HepG2 (cell line): ENCODE results near the gene MYH9. TPM values are rescaled to one million over a fixed set of nuclear protein-coding genes. Genes with fewer than 3 reads are reported as not detected.

Source experiments
- BORCS8-MEF2B ChIP-seq: sonication (generic); formaldehyde crosslinking; IDR thresholded peaks from 2 replicates; pipeline ENCODE4 v1.8.0; 2022; ENCODE audit warnings: mild to moderate bottlenecking, missing genetic modification reagents
- DNMT1 ChIP-seq: sonication (generic); formaldehyde crosslinking; IDR thresholded peaks from 2 replicates; pipeline ENCODE4 v1.5.1; 2020; ENCODE audit warnings: mild to moderate bottlenecking, missing genetic modification reagents
- ESRRA ChIP-seq: sonication (generic); formaldehyde crosslinking; IDR thresholded peaks from 2 replicates; pipeline ENCODE4 v1.5.1; 2020; ENCODE audit warnings: mild to moderate bottlenecking, low read depth, missing genetic modification reagents
- GATA4 ChIP-seq: sonication (generic); IDR thresholded peaks from 2 replicates; pipeline ENCODE4 v1.6.1; 2016; ENCODE audit warnings: antibody characterized with exemption, low read depth, borderline replicate concordance
- HMGXB4 ChIP-seq, 2 experiments: sonication (generic) in 1 of 2; formaldehyde crosslinking in 1 of 2; IDR thresholded peaks; 2 replicates each; pipeline versions ENCODE4 v1.4.0 to v1.6.1; 2018 to 2020; ENCODE audit warnings: missing genetic modification reagents in 2 of 2, borderline replicate concordance in 1 of 2, low read depth in 1 of 2, mild to moderate bottlenecking in 1 of 2, missing biosample characterization in 1 of 2
- KDM5B ChIP-seq: sonication (generic); formaldehyde crosslinking; IDR thresholded peaks from 2 replicates; pipeline ENCODE4 v1.4.0; 2020; ENCODE audit warnings: missing genetic modification reagents, mild to moderate bottlenecking, borderline replicate concordance
- LCORL ChIP-seq, 2 experiments: fragments of 450-650 bp in 1 of 2; sonication (generic) in 1 of 2; formaldehyde crosslinking in 1 of 2; IDR thresholded peaks; 2 replicates each; pipeline versions ENCODE4 v1.5.0 to v1.6.1; 2017 to 2020; ENCODE audit warnings: antibody characterized with exemption in 1 of 2, missing genetic modification reagents in 1 of 2
- MIER2 ChIP-seq: IDR thresholded peaks from 2 replicates; pipeline ENCODE4 v1.6.1; 2016; ENCODE audit warnings: missing biosample characterization, missing genetic modification reagents
- MXD1 ChIP-seq: sonication (generic); formaldehyde crosslinking; IDR thresholded peaks from 2 replicates; pipeline ENCODE4 v1.4.0; 2020; ENCODE audit warnings: mild to moderate bottlenecking, missing genetic modification reagents
- MYPOP ChIP-seq: sonication (generic); formaldehyde crosslinking; IDR thresholded peaks from 2 replicates; pipeline ENCODE4 v1.8.1; 2023; ENCODE audit warnings: mild to moderate bottlenecking, moderate library complexity, missing genetic modification reagents
- NFIC ChIP-seq: IDR thresholded peaks from 2 replicates; pipeline ENCODE4 v1.6.1; 2012; ENCODE audit warnings: mild to moderate bottlenecking, low read length, inconsistent platforms
- NRL ChIP-seq: sonication (generic); formaldehyde crosslinking; IDR thresholded peaks from 2 replicates; pipeline ENCODE4 v1.5.0; 2020; ENCODE audit warnings: missing genetic modification reagents, mild to moderate bottlenecking, moderate library complexity, borderline replicate concordance
- PHF5A ChIP-seq: IDR thresholded peaks from one replicate; pipeline ENCODE4 v1.6.1; 2018; ENCODE audit warnings: low read depth, missing genetic modification reagents; ENCODE audit not compliant: unreplicated experiment
- SAFB2 ChIP-seq: sonication (generic); formaldehyde crosslinking; IDR thresholded peaks from 2 replicates; pipeline ENCODE4 v1.5.1; 2020; ENCODE audit warnings: missing genetic modification reagents, low read depth, mild to moderate bottlenecking, borderline replicate concordance
- SIX1 ChIP-seq: sonication (generic); formaldehyde crosslinking; IDR thresholded peaks from 2 replicates; pipeline ENCODE4 v1.4.0; 2020; ENCODE audit warnings: missing genetic modification reagents, borderline replicate concordance
- SPEN ChIP-seq: sonication (generic); formaldehyde crosslinking; IDR thresholded peaks from 2 replicates; pipeline ENCODE4 v1.5.1; 2020; ENCODE audit warnings: low read depth, mild to moderate bottlenecking, missing genetic modification reagents
- TGIF2 ChIP-seq: IDR thresholded peaks from 2 replicates; pipeline ENCODE4 v1.6.1; 2016; ENCODE audit warnings: control low read depth, missing compliant biosample characterization
- ZNF333 ChIP-seq: sonication (generic); formaldehyde crosslinking; IDR thresholded peaks from 2 replicates; pipeline ENCODE4 v1.4.0; 2020; ENCODE audit warnings: mild to moderate bottlenecking, missing genetic modification reagents, borderline replicate concordance
- ZNF660 ChIP-seq: sonication (generic); formaldehyde crosslinking; IDR thresholded peaks from 2 replicates; pipeline ENCODE4 v1.5.1; 2020; ENCODE audit warnings: mild to moderate bottlenecking, low read depth, missing genetic modification reagents, borderline replicate concordance
- polyA plus RNA-seq, 8 experiments: library from polyadenylated mRNA; depleted of rRNA in 3 of 8; stranded (reverse) in 7 of 8; unstranded in 1 of 8; fragments of >200 nt; fragmentation: Illumina TruSeq in 4 of 8; extraction: Trizol in 4 of 8; gene quantifications; 2 replicates each; pipeline versions ENCODE4 v1.2.1 to v1.2.3, GENCODE V29; 2011 to 2016; ENCODE audit warnings: low read depth in 4 of 8, missing spikeins in 1 of 8, mixed read lengths in 1 of 8; ENCODE audit not compliant: insufficient read depth in 1 of 8
- total RNA-seq, 5 experiments: library from RNA; depleted of rRNA; stranded (reverse); fragments of >200 nt; fragmentation: Illumina TruSeq; extraction: Trizol; gene quantifications; 2 replicates each; pipeline ENCODE4 v1.2.3, GENCODE V29; 2016; ENCODE audit warnings: low read depth in 1 of 5
- TF ChIP-seq, protein P1 (sequence below): sonication (generic); formaldehyde crosslinking; IDR thresholded peaks from 2 replicates; pipeline ENCODE4 v1.8.1; 2022; ENCODE audit warnings: mild to moderate bottlenecking, missing genetic modification reagents
- TF ChIP-seq, protein P2 (sequence below): sonication (generic); formaldehyde crosslinking; IDR thresholded peaks from 2 replicates; pipeline ENCODE4 v1.8.0; 2022; ENCODE audit warnings: low read depth, missing genetic modification reagents

Gene MYH9
- total and polyA plus RNA-seq, 2 of the 13 experiments (the other 11 are each of a cell fraction or from before 2014, with no cell fraction given), result 50.7 to 98.5 TPM

DNA sequence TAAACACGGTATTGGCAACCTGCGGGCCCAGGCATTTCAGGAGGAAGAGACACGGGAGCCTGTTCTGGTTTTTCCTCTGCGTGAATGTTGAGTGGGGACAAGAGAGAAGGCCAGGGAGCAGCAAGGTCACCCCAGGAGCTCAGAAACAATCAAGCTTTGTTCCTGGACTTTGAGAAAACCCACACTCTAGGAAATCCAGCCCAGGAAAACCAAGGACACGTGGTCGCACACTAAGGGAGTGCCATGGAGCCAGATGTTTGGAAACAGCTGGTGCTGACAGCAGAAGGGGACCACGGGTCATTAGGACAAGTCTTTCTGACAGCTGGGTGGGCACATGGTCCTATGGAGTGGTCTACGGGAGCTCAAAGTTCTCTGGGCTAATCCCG is 44.1 kb downstream of the MYH9 start (continued):
- TF ChIP-seq ZNF660 (CRISPR knock-in tag), result no peak
- no peak for TF ChIP-seq SPEN (CRISPR knock-in tag)
- 0 out of 2 replicates have a peak, but pooled peaks have one; percentile 47 for TF ChIP-seq MXD1 (CRISPR knock-in tag)
- TF ChIP-seq NRL, result no peak; the same call in 1 of the 2 replicates
- no peak for TF ChIP-seq ZNF333 (CRISPR knock-in tag)
- no peak for TF ChIP-seq SAFB2 (CRISPR knock-in tag)
- peak; percentile 24; the same call in 1 of the 2 replicates for TF ChIP-seq NFIC
- TF ChIP-seq DNMT1 (CRISPR knock-in tag), result no peak
- no peak for TF ChIP-seq MIER2 (CRISPR knock-in tag)
- no peak for TF ChIP-seq GATA4
- TF ChIP-seq TGIF2 (CRISPR knock-in tag), result peak; percentile 100
- no peak for TF ChIP-seq LCORL (IDR thresholded peaks at IDR 0.05)
- no peak for TF ChIP-seq LCORL (CRISPR knock-in tag; IDR thresholded peaks at IDR 0.05)
- TF ChIP-seq, protein P1, sequence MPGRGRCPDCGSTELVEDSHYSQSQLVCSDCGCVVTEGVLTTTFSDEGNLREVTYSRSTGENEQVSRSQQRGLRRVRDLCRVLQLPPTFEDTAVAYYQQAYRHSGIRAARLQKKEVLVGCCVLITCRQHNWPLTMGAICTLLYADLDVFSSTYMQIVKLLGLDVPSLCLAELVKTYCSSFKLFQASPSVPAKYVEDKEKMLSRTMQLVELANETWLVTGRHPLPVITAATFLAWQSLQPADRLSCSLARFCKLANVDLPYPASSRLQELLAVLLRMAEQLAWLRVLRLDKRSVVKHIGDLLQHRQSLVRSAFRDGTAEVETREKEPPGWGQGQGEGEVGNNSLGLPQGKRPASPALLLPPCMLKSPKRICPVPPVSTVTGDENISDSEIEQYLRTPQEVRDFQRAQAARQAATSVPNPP (CRISPR knock-in tag), result no peak
- TF ChIP-seq, protein P2, sequence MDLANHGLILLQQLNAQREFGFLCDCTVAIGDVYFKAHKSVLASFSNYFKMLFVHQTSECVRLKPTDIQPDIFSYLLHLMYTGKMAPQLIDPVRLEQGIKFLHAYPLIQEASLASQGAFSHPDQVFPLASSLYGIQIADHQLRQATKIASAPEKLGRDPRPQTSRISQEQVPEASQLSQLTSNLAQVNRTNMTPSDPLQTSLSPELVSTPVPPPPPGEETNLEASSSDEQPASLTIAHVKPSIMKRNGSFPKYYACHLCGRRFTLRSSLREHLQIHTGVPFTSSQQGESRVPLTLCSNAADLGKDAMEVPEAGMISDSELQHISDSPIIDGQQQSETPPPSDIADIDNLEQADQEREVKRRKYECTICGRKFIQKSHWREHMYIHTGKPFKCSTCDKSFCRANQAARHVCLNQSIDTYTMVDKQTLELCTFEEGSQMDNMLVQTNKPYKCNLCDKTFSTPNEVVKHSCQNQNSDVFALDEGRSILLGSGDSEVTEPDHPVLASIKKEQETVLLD, result no peak
- no peak for TF ChIP-seq BORCS8-MEF2B (CRISPR knock-in tag)
- TF ChIP-seq ESRRA (CRISPR knock-in tag), result peak; percentile 71
- TF ChIP-seq HMGXB4 (CRISPR knock-in tag; IDR thresholded peaks at IDR 0.05; ENCODE audit: borderline replicate concordance in 1 of 2, low read depth in 1 of 2), result 0 out of 4 replicates have a peak, but pooled peaks of 1 of the 2 experiments have one; percentile 22
- no peak for TF ChIP-seq MYPOP (CRISPR knock-in tag)
- no peak for TF ChIP-seq PHF5A (CRISPR knock-in tag)
- TF ChIP-seq SIX1 (CRISPR knock-in tag), result no peak
- no peak; the same call in 1 of the 2 replicates for TF ChIP-seq KDM5B
